M059J (cell line): ENCODE measurements around the gene GJD2. TPM values are rescaled to one million over a fixed set of nuclear protein-coding genes. Genes with fewer than 3 reads are reported as not detected.

Source experiments
- DNase-seq: peaks from one replicate; pipeline ENCODE4 v3.0.0-alpha.2; 2012; ENCODE audit warnings: low read depth
- total RNA-seq: library from RNA; depleted of rRNA; stranded (reverse); fragments of >200 nt; shearing (Covaris generic); gene quantifications from 2 replicates; pipeline ENCODE4 v1.2.3, GENCODE V29; 2014; rRNA removed

GJD2 gene
- total RNA-seq, 1 experiment from 2014 or later: not detected

GRCh38 chr15:34724481-34724880 is 30.3 kb downstream of the GJD2 start:
- no peak for DNase-seq

- DNase-seq: peak; percentile 76
Measured at GRCh38 chr15:34722439-34722836, 32.4 kb downstream of the GJD2 start.

- peak; percentile 82 for DNase-seq
Measured at GRCh38 chr15:34721802-34722438, 32.9 kb downstream of the GJD2 start.

- no peak for DNase-seq
Measured at GRCh38 chr15:34721157-34721801, 33.5 kb downstream of the GJD2 start.

- DNase-seq: peak; percentile 5
Measured at GRCh38 chr15:34719695-34720094, 35.1 kb downstream of the GJD2 start.

- no peak for DNase-seq
Measured at GRCh38 chr15:34718681-34719665, 35.8 kb downstream of the GJD2 start.

GRCh38 chr15:34717729-34718128 is 37.1 kb downstream of the GJD2 start:
- no peak for DNase-seq

GRCh38 chr15:34716111-34716510 is 38.7 kb downstream of the GJD2 start:
- DNase-seq: no peak

- no peak for DNase-seq
Measured at GRCh38 chr15:34714476-34715121, 40.2 kb downstream of the GJD2 start.

- no peak for DNase-seq
Measured at GRCh38 chr15:34713635-34714034, 41.2 kb downstream of the GJD2 start.

GRCh38 chr15:34709866-34710265 is 44.9 kb downstream of the GJD2 start:
- peak; percentile 20 for DNase-seq

- DNase-seq: peak; percentile 54
Measured at GRCh38 chr15:34708422-34708821, 46.4 kb downstream of the GJD2 start.

GRCh38 chr15:34701536-34701935 is 53.3 kb downstream of the GJD2 start:
- DNase-seq: peak; percentile 15

Other genes with a start within 250 kb of the GJD2 start
- gene GOLGA8B, start 171.3 kb downstream of the GJD2 start, total RNA-seq: 3.3 and 9.0 TPM in 2 replicates
- gene ACTC1, start 40.6 kb upstream of the GJD2 start, total RNA-seq: 2.9 and 8.8 TPM in 2 replicates
- gene AQR, start 214.7 kb upstream of the GJD2 start, total RNA-seq: 16.1 and 19.7 TPM in 2 replicates
- gene ZNF770, start 233.3 kb upstream of the GJD2 start, total RNA-seq: 13.9 and 18.0 TPM in 2 replicates